Kidney (tissue), 14 donors: ENCODE results near the gene KCTD19. TPM values are rescaled to one million over a fixed set of nuclear protein-coding genes. Genes with fewer than 3 reads are reported as not detected.

Experiments
- DNase-seq, 5 donors: peaks; one replicate each; pipeline ENCODE4 v3.0.0-alpha.2; 2013 to 2020
- FAIRE-seq: peaks from 2 replicates; lab custom pipeline; 2012; peaks lifted over from hg19 to GRCh38; lab: Jason Lieb, UNC
- H3K27ac ChIP-seq, 2 donors: one replicate each; pipeline ENCODE4 v1.7.0; 2013; ENCODE audit warnings: low read depth in 2 of 2, low read length in 2 of 2, inconsistent platforms in 1 of 2
- H3K27me3 ChIP-seq: one replicate; pipeline ENCODE4 v1.7.1; 2013; ENCODE audit warnings: low read length, inconsistent platforms; ENCODE audit not compliant: control insufficient read depth, insufficient read depth
- H3K36me3 ChIP-seq, 3 donors: one replicate each; pipeline versions ENCODE4 v1.7.0 to v1.7.1; 2013; ENCODE audit warnings: low read length in 3 of 3, control low read depth in 1 of 3, inconsistent platforms in 1 of 3; ENCODE audit not compliant: insufficient read depth in 3 of 3, control insufficient read depth in 2 of 3
- H3K4me1 ChIP-seq, 3 donors: one replicate each; pipeline versions ENCODE4 v1.7.0 to v1.7.1; 2013; ENCODE audit warnings: low read length in 3 of 3, inconsistent platforms in 1 of 3, low read depth in 1 of 3; ENCODE audit not compliant: control insufficient read depth in 2 of 3, insufficient read depth in 2 of 3
- H3K4me3 ChIP-seq, 3 donors: one replicate each; pipeline versions ENCODE4 v1.7.0 to v1.8.1; 2013; ENCODE audit warnings: low read length in 3 of 3, control low read depth in 1 of 3, inconsistent platforms in 1 of 3
- H3K9ac ChIP-seq, 3 donors: one replicate each; pipeline versions ENCODE4 v1.7.0 to v1.7.1; 2013; ENCODE audit warnings: low read length in 3 of 3, control low read depth in 1 of 3, inconsistent platforms in 1 of 3
- H3K9me3 ChIP-seq, 3 donors: one replicate each; pipeline versions ENCODE4 v1.7.0 to v1.7.1; 2013; ENCODE audit warnings: low read length in 3 of 3, control low read depth in 1 of 3, inconsistent platforms in 1 of 3; ENCODE audit not compliant: control insufficient read depth in 2 of 3, insufficient read depth in 1 of 3
- intact Hi-C: fragments of 100-400 bp; cut with DNase I; formaldehyde crosslinking; loops from one replicate; pipeline ENCODE4 v1.11.1; 2022
- polyA plus RNA-seq: library from polyadenylated mRNA; stranded (reverse); fragments of 350-450 nt; fragmentation: Illumina TruSeq; extraction: RNeasy Lipid Tissue Mini Kit (QIAGEN cat#74804); gene quantifications from one replicate; pipeline ENCODE4 v1.2.3, GENCODE V29; 2014; ENCODE audit warnings: low read depth, low replicate concordance; ENCODE audit not compliant: insufficient read depth
- total RNA-seq: library from RNA; stranded (reverse); fragmentation: NEBNext Ultra II Directional; extraction: Animal tissue kit (Norgen Biotek cat#: 25700); gene quantifications from one replicate; pipeline ENCODE4 v1.2.1, GENCODE V29; 2021
- TF ChIP-seq, protein P1 (sequence below): IDR thresholded peaks from 3 replicates; pipeline ENCODE4 v1.5.1; 2012; ENCODE audit warnings: mild to moderate bottlenecking, moderate library complexity, borderline replicate concordance; ENCODE audit not compliant: insufficient read depth; ENCODE audit errors: extremely low read depth
- donor health status: control.
- donor health status: control.
- donor health status: control.
- donor health status: control.
- donor health status: control.
- donor health status: DM: yes; HTN: yes; CAD: no.
- donor health status: Normal renal cell carcinoma (clear cell type).

The KCTD19 gene
- total and polyA plus RNA-seq, 2 donors from 2014 or later: 0.31 TPM; not detected in 1

DNA sequence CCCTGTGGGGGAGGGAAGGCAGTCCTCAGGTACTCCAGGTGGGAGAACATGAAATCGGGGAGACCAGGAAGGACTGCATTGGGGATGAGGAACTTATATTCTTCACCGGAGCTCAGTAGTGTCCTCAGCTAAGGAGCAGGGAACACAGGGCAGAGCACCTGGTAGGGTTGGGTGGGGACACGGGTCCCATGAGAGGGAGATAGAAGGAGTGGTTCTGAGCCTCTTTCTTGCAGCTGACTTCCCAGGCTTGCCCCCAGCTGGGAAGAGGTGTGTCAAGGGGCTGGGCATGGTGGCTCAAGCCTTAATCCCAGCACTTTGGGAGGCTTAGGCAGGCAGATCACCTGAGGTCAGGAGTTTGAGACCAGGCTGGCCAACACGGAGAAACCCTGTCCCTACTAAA is 81.4 kb downstream of the KCTD19 start:
- peak overlapping the region; percentile 34 to 83 for H3K27ac ChIP-seq
- peaks cover 9% of the 10 kb centered on the region for H3K27me3 ChIP-seq
- TF ChIP-seq, protein P1, sequence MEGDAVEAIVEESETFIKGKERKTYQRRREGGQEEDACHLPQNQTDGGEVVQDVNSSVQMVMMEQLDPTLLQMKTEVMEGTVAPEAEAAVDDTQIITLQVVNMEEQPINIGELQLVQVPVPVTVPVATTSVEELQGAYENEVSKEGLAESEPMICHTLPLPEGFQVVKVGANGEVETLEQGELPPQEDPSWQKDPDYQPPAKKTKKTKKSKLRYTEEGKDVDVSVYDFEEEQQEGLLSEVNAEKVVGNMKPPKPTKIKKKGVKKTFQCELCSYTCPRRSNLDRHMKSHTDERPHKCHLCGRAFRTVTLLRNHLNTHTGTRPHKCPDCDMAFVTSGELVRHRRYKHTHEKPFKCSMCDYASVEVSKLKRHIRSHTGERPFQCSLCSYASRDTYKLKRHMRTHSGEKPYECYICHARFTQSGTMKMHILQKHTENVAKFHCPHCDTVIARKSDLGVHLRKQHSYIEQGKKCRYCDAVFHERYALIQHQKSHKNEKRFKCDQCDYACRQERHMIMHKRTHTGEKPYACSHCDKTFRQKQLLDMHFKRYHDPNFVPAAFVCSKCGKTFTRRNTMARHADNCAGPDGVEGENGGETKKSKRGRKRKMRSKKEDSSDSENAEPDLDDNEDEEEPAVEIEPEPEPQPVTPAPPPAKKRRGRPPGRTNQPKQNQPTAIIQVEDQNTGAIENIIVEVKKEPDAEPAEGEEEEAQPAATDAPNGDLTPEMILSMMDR: no peak
- peaks cover 0 to 35% (median 9%) of the 10 kb centered on the region in 3 donors for H3K4me1 ChIP-seq
- intact Hi-C loops: no loop called here
- H3K9me3 ChIP-seq: no peaks in the 10 kb centered on the region
- no peak for FAIRE-seq
- peak overlapping the region in 1 of 3 donors; percentile 82 for H3K9ac ChIP-seq
- no peaks in the 10 kb centered on the region for H3K36me3 ChIP-seq
- DNase-seq: peak in 1 of 5 donors; percentile 45
- no peak overlapping the region for H3K4me3 ChIP-seq

DNA sequence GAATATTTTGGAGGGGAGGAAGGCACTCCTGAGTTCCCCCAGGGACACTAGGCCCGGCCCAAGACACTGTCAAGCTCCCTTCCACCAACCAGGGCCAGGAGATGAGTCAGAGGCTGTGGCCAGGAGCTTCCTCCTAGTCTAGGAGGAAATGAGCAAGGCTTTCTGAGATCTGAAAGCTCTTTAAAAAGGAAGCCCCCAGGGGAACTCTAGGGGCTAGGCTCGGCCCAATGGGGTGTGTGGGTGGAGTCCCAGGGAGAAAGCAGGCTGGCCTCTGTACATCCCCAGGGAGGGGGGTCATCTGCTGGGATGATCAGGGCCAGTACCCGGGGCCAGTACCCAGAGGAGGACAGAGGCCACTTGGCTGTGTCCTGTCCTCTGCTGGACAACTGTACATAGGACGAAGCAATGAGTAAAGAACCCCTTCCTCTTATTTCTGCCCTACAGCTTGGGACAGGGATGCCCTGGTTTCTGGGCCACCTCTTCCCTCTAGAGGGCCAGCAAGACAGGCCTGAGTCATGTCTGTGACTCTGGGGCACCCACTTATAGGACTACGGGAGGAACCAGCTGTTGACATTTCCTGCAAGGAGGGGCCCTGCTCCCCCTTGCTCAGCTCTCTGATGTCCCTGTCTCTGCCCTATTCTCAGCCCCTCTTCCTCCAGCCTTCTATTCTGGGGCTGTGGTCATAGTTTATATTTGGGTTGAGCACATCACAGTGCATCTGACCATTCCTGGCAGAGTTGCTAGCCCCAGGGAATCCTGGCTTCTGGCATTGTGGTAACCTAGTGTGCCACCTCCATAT is 82.0 kb downstream of the KCTD19 start:
- intact Hi-C loops: no loop called here
- peak overlapping the region in 1 of 3 donors; percentile 34 for H3K9ac ChIP-seq
- DNase-seq (peak in 3 of 5 donors; percentile 30 to 95 (median 49)), FAIRE-seq (no peak)
- peaks cover 5% of the 10 kb centered on the region for H3K27me3 ChIP-seq
- TF ChIP-seq, protein P1: no peak
- H3K4me1 ChIP-seq: peaks cover 0 to 35% (median 9%) of the 10 kb centered on the region in 3 donors
- H3K27ac ChIP-seq: peak overlapping the region; percentile 83 to 85
- H3K36me3 ChIP-seq: no peaks in the 10 kb centered on the region
- no peak overlapping the region for H3K4me3 ChIP-seq
- H3K9me3 ChIP-seq: no peaks in the 10 kb centered on the region

DNA sequence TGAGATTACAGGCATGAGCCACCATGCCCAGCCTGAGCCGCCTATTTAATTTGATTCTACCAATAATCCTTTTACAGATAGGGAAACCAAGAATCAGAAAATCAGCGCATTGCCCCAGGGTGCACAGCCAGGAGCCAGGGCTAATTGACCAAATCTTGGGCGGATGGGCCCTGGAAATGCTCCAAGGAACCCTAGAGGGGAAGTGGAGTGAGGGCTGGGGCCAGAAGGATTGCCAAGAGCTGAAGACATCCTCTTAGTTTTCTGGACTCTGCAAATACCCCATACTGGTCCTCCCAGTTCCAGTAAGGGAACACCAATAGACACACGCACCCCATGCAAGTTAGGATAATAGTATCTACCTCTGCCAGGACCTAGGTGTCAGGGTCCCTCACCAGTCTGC is 83.1 kb downstream of the KCTD19 start:
- Histone ChIP-seq H3K4me1 (peaks cover 0 to 29% (median 9%) of the 10 kb centered on the region in 3 donors), H3K4me3 (no peak overlapping the region), H3K36me3 (peaks cover 0 to 4% (median 3%) of the 10 kb centered on the region in 3 donors), H3K9ac (peak overlapping the region in 1 of 3 donors; percentile 34), H3K27me3 (no peaks in the 10 kb centered on the region), H3K9me3 (no peaks in the 10 kb centered on the region), H3K27ac (peak overlapping the region; percentile 83 to 85)
- DNase-seq: peak in 2 of 5 donors; percentile 26 to 58
- no peak for FAIRE-seq
- TF ChIP-seq, protein P1: no peak
- intact Hi-C loops: no loop called here
